Measurements from ENCODE around the gene LOXL3.
"Not testable (repeated sequence)": the region's sequence is repeated elsewhere in the genome, so short reads cannot be mapped to it uniquely, and the experiment has no call there.

Gene LOXL3

DNA sequence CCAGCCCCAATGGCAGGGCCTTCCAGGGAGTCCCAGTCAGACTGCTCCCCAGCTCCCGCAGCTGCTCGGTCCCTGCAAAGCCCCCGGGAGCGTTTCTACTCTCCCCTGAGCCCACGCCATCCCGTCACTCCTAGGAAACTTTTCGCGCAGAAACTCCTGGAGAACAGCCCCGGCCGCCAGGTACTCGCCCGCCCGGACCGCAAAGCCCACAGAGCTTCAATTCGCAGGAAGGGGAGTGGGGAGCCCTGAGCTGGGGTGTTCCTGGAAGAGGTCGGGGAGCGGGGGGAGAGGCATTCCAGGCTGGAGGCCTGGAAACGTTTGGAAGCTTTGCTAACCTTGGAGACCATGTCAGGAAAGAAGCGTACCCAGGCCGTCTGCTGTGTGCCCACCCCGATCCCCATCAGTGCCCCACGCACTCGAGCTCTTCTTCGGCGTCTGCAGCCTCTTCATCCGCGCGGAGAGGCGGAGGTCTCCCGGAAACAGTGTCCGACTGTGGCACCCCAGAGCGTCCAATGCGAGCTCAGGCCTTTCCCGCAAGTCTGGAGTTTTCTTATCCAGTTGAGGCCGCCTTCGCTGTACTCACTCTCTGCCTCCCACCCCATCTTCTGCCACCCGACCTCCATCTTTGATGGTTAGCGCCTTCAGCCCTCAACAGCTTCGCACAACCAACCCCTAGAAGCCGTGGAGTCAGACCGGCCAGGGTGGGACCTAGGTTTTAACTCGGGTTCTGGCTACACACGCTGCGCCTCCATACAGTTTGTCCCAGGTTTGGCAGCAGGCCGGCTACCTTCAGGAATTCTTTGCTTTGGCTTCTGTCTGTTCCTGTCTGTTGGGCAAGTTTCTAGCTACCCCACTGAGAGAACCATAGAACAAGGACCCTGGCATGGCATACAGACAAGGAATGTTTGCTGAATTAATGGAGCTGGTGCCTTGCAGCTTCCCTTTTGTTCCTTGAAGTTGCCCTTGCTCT, 50.0 kb downstream of the LOXL3 start:
- no peak for DNase-seq

- peak; percentile 80 for DNase-seq
Measured at GRCh38 chr2:74502720-74503505, 50.8 kb downstream of the LOXL3 start.

- no peak for DNase-seq
Measured at GRCh38 chr2:74502147-74502719, 51.5 kb downstream of the LOXL3 start.

DNA sequence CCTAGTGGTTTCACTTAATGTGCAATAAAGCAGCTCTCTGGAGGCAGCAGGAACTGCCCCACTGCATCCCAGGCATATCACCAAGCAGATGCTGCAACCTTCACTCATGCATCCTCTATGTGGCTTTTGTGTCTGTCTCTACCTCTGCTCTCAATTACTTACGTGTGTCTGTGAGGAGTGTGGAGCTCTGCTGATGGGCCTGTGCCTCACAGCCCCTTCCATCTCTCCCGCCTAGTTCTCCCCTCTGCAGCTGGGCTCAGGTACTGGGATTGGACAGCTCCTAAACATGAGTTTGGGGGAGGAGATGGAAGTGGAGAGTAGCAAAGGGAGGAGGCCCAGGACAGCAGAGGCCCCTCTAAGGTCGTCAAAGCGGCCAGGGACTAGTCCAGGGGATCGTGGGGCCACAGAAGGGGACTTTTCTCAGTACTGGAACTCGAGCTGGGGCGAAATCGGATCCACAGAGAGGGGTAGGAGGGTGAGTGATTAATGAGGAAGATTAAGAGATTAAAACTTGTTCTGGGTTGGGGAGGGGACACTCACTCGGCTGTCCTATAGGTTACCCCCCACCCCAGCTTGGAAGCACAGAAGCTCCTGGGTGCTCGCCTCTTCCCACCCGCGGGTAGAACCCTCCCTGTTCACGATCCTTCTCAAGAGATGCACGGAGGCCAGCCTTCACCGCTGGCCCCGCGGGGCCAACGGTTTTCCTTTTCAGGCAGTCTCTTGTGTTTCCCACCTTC, 52.2 kb downstream of the LOXL3 start:
- no peak for DNase-seq

DNA sequence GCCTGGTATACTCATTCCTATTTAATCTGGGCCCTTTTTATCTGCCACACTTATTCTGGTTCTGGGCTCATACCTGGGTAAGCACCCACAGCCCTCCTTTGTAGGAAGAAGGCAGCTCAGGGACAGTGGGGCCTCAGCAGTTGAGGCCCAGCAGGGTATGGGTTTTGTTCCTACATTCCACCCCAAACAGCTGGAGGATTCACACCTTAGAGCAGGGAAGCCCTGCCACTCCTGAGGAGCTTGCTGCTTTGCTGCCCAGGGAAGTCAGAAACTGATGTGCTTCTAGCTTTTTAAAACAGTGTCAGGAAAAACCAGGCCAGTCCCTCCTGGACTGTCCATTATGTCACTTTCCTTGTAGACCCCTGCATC, 53.2 kb downstream of the LOXL3 start:
- DNase-seq, result no peak

DNA sequence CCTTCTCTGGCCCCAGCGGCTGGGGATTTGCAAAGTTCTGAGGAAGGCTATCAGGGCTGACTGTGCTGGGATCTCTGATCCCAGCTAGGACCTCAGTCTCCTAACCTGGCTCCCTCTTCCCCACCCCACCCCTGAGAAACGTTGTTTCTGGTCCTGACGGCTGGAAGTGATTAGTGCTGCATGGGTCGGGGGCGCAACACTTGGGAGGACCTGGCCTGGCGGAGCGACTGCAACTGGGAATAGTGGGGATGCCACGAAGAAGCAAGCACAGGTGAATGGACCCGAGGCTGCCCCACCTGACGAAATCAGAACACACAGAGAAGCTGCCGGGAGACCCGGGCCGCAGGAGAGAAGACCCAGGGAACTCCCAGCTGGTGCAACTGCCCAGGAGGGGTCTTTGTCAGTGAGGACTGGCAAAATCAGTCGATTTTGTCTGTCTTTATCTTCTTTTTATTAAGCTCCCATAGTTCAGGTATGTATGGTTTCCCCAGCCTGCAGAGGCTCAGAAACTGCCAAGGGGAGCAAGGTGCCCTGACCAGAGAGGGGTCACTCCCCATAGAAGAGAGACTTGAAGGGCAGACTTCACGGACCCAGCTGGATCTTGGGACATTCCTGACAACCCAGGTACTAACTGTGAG, 53.7 kb downstream of the LOXL3 start:
- DNase-seq, result no peak

- peak; percentile 72 for DNase-seq
Measured at GRCh38 chr2:74499267-74499939, 54.3 kb downstream of the LOXL3 start, which contains the start of gene LBX2. Gene LBX2, minus strand, starts transcription at chr2:74499603. Its CDS starts 66 bp downstream, at chr2:74499537.

- no peak for DNase-seq
Measured at GRCh38 chr2:74498500-74499266, 55.1 kb downstream of the LOXL3 start.

DNA sequence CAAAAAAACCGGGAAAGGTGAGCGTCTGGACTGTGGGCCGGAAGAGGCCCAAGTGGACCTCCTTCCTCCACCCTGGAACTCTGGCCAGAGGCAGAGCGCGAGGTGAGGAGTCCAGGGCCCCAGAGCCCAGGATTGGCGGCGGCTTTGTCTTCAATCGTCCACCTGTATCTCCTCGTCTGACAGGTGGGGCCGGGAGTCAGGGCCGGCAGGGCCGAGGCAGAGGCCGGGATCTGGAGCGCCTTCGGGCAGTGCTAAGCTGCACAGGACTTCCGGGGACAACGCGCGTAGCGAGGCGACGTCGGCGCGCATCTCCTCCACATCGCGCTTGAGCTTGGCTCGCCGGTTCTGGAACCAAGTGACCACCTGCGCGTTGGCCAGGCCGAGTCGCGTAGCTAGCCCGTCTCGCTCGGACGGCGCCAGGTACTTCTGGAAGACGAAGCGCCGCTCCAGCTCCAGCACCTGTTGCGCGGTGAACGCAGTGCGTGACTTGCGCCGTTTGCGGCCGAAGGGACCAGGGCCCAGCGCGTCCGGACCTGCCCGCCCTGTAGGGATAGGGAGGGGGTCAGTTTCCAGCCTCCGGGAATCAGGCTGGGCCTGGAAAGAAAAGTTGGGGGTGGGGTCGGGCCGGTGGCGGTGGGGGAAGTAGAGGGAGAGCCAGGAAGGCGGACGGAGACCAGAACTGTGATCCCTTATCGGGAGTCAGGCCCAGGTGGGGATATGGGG, 55.8 kb downstream of the LOXL3 start:
- DNase-seq, result no peak

GRCh38 chr2:74496997-74497776, 56.6 kb downstream of the LOXL3 start:
- DNase-seq, result no peak

DNA sequence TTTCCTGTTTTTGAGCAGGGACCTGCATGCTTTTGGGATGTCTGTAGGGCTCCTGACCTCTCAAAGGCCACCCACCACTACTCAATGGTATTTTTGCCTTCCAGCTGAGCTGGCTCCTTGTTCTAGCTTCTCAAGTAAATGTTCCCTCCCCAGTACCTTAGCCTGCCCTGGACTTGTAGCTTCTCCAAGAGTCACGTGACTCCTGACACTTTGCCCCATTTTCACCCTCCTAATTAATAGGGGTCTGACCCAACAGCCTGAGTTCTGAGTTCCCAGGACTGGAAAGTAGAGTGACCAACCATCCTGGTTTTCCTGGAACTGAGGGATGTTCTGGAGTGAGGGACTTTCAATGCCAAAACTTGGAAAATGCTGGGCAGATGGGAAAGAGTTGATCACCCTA, 58.3 kb downstream of the LOXL3 start:
- no peak for DNase-seq

DNA sequence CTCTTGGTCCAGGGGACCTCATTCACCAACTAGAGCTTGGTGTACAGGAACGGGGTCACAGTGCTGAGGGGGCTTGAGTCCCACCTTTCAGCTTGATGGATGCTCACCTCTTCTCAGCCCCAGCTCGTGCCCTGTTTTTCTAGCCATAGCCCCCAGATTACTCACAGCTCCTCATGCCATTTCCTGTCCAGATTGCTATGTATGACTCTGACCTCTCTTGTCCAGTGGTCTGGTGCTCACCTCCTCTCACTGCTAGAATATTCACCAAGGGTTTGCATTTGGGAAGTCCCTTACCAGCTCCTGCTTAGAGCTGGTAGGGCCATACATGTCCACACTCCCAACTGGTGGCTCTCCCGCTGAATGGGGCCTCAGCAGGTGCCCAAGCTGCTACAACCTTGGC, 60.2 kb downstream of the LOXL3 start:
- DNase-seq, result no peak

- no peak for DNase-seq
Measured at GRCh38 chr2:74491648-74492544, 61.8 kb downstream of the LOXL3 start.

GRCh38 chr2:74489906-74490305, 63.8 kb downstream of the LOXL3 start:
- DNase-seq, result no peak

DNA sequence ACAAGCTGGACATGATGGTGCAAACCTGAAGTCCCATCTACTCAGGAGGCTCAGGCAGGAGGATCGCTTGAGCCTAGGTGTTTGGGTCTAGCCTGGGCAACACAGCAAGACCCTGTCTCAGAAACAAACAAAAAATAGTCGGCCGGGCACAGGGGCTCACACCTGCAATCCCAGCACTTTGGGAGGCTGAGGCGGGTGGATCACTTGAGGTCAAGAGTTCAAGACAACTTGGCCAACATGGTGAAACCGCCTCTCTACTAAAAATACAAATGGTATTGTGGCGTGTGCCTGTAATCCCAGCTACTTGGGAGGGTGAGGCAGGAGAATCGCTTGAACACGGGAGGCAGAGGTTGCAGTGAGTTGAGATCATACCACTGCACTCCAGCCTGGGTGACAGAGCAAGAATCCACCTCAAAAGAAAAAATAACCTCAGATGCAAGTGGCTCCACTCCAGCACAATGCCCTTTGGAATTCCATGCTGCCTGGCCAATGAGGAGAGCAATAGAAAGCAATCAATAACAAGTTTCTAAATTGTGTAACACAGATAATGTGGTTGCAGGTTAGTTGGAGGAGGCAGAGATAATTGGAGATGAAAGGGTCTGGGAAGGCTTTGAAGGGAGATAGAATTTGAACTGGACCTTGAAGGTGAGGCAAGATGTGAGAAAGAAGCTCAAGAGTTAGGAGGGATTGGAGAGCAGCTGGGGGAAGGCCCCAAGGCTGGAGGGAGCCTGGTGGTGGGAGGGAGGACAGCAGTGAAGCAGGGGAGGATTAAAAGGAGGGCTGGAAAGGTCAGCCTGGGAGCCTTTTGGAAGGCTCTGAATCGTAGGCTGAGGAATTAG, 64.9 kb downstream of the LOXL3 start:
- DNase-seq, result no peak

DNA sequence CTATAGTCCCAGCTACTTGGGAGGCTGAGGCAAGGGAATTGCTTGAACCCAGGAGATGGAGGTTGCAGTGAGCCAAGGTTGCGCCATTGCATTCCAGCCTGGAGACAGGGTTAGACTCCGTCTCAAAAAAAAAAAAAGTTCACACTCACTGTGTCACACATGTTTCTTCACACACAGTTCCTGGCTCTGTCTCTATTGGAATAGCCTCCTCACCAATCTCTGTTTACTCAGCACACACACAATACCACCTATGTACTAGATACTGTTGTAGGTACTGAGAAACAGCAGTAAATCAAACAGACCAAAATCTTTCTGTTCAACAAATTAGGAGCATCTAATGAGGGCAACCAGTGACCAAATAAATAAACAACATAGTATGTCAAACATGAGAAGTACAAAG, 67.6 kb downstream of the LOXL3 start:
- no peak for DNase-seq

DNA sequence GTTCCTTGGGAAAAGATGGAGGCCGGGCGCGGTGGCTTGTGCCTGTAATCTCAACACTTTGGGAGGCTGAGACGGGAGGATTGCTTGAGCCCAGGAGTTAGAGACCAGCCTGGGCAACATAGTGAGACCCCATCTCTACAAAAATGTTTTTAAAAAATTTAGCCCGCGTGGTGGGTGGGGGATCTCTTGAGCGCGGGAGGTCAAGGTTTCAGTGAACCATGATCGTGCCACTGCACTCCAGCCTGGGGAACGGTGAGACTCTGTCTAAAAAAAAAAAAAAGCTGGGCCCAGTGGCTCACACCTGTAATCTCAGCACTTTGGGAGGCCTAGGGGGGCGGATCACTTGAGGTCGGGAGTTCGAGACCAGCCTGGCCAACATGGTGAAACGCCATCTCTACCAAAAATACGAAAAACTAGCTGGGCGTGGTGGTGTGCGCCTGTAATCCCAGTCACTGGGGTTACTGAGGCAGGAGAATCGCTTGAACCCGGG, 70.0 kb downstream of the LOXL3 start:
- not testable (repeated sequence) for DNase-seq
